ENCODE results near the gene MYBPC2.

The MYBPC2 gene

GRCh38 chr19:50414864-50415660 is 17.6 kb upstream of the MYBPC2 start (continued):
- TF ChIP-seq CTCF (tag by site-specific recombination; IDR thresholded peaks at IDR 0.05) (peak; percentile 84), ZBTB8A (tag by site-specific recombination; IDR thresholded peaks at IDR 0.05) (0 out of 2 replicates have a peak, but pooled peaks have one; percentile 8), ZNF2 (tag by site-specific recombination; IDR thresholded peaks at IDR 0.05) (0 out of 2 replicates have a peak, but pooled peaks have one; percentile 70), KLF1 (tag by site-specific recombination; IDR thresholded peaks at IDR 0.05) (peak; percentile 59), EGR2 (tag by site-specific recombination; IDR thresholded peaks at IDR 0.05; ENCODE audit: low read depth) (peak; percentile 76), KLF9 (tag by site-specific recombination; IDR thresholded peaks at IDR 0.05; ENCODE audit: low read depth) (peak; percentile 26; the same call in 1 of the 2 replicates), SP3 (tag by site-specific recombination; IDR thresholded peaks at IDR 0.05) (peak; percentile 45), ZNF692 (tag by site-specific recombination; IDR thresholded peaks at IDR 0.05) (peak; percentile 79), ZNF391 (tag by site-specific recombination; IDR thresholded peaks at IDR 0.05; ENCODE audit: borderline replicate concordance, low read depth) (peak; percentile 28; the same call in 1 of the 2 replicates), GLI4 (tag by site-specific recombination; IDR thresholded peaks at IDR 0.05) (0 out of 2 replicates have a peak, but pooled peaks have one; percentile 27), ZNF76 (tag by site-specific recombination; IDR thresholded peaks at IDR 0.05; ENCODE audit: borderline replicate concordance, low read depth) (0 out of 2 replicates have a peak, but pooled peaks have one; percentile 17), ZNF292 (tag by site-specific recombination; IDR thresholded peaks at IDR 0.05; ENCODE audit: borderline replicate concordance, low read depth) (no peak), ZNF670 (tag by site-specific recombination; IDR thresholded peaks at IDR 0.05; ENCODE audit: low read depth) (no peak), ZBTB7A (tag by site-specific recombination; IDR thresholded peaks at IDR 0.05; ENCODE audit: low read depth) (peak; percentile 65; the same call in 1 of the 2 replicates), ZNF785 (tag by site-specific recombination; IDR thresholded peaks at IDR 0.05) (0 out of 2 replicates have a peak, but pooled peaks have one; percentile 38)
- TF ChIP-seq, protein P1, sequence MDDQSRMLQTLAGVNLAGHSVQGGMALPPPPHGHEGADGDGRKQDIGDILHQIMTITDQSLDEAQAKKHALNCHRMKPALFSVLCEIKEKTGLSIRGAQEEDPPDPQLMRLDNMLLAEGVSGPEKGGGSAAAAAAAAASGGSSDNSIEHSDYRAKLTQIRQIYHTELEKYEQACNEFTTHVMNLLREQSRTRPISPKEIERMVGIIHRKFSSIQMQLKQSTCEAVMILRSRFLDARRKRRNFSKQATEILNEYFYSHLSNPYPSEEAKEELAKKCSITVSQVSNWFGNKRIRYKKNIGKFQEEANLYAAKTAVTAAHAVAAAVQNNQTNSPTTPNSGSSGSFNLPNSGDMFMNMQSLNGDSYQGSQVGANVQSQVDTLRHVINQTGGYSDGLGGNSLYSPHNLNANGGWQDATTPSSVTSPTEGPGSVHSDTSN (CRISPR knock-in tag; IDR thresholded peaks at IDR 0.05), result 0 out of 2 replicates have a peak, but pooled peaks have one; percentile 37
- TF ChIP-seq, protein P2, sequence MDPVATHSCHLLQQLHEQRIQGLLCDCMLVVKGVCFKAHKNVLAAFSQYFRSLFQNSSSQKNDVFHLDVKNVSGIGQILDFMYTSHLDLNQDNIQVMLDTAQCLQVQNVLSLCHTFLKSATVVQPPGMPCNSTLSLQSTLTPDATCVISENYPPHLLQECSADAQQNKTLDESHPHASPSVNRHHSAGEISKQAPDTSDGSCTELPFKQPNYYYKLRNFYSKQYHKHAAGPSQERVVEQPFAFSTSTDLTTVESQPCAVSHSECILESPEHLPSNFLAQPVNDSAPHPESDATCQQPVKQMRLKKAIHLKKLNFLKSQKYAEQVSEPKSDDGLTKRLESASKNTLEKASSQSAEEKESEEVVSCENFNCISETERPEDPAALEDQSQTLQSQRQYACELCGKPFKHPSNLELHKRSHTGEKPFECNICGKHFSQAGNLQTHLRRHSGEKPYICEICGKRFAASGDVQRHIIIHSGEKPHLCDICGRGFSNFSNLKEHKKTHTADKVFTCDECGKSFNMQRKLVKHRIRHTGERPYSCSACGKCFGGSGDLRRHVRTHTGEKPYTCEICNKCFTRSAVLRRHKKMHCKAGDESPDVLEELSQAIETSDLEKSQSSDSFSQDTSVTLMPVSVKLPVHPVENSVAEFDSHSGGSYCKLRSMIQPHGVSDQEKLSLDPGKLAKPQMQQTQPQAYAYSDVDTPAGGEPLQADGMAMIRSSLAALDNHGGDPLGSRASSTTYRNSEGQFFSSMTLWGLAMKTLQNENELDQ (tag by site-specific recombination; IDR thresholded peaks at IDR 0.05; ENCODE audit: low read depth), result no peak

DNA sequence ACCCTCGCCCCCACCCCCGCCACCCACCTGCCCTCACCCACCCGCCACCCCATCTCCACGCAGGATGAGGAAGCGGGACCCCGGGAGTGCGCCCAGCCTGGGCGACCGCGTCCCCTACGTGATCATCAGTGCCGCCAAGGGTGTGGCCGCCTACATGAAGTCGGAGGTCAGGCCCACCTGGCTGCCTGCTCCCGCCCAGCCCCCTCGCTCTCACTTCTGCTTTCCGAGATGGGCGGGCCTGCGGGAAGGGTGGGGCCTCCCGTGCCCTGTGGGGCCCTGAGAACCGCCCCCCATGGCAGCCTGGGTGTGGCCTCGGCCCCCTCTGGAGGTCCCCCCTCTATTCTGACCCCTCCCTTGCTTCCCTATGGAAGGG is 17.0 kb upstream of the MYBPC2 start:
- CTCF ChIA-PET, result interaction anchor here (0.6 to 1.8 kb wide), 13 partner anchors 9 to 71 kb away, joined by 3 to 20 read pairs (median 4); partner anchors contain the start of genes NR1H2 and POLD1
- no peaks in the 10 kb centered on the region for H3K9me3 ChIP-seq (ENCODE audit: control insufficient read depth, insufficient read depth, low read depth, low read length)
- H3K27ac ChIP-seq (ENCODE audit: extremely low read depth, low read depth, low read length), result no peak overlapping the region
- H3K4me1 ChIP-seq (ENCODE audit: control insufficient read depth, insufficient read depth, low read length), result no peaks in the 10 kb centered on the region
- peaks cover 17 to 43% of the 10 kb centered on the region in 2 experiments; a peak in 2 of 3 replicates for H3K36me3 ChIP-seq (ENCODE audit: control insufficient read depth in 2 of 2, insufficient read depth in 1 of 2, low read length in 2 of 2)
- no peak overlapping the region for H3K4me3 ChIP-seq (ENCODE audit: low read depth, low read length)
- POLR2A ChIA-PET, result interaction anchor here (1.1 kb wide), 1 partner anchor 31 kb away, joined by 4 read pairs; the partner anchor contains the start of gene POLD1
- TF ChIP-seq ZNF596 (tag by site-specific recombination; IDR thresholded peaks at IDR 0.05) (no peak), GLIS2 (tag by site-specific recombination; IDR thresholded peaks at IDR 0.05) (peak; percentile 41; the same call in 1 of the 2 replicates), CTCF (tag by site-specific recombination; IDR thresholded peaks at IDR 0.05) (no peak), SP2 (tag by site-specific recombination; IDR thresholded peaks at IDR 0.05) (0 out of 2 replicates have a peak, but pooled peaks have one; percentile 9), WT1 (tag by site-specific recombination; IDR thresholded peaks at IDR 0.05) (no peak), ZNF146 (tag by site-specific recombination; IDR thresholded peaks at IDR 0.05) (no peak), ZNF416 (tag by site-specific recombination; IDR thresholded peaks at IDR 0.05) (no peak)
- TF ChIP-seq, protein P2 (tag by site-specific recombination; IDR thresholded peaks at IDR 0.05; ENCODE audit: low read depth), result no peak
